ENCODE results near the gene CSTPP1. TPM values are rescaled to one million over a fixed set of nuclear protein-coding genes. Genes with fewer than 3 reads are reported as not detected.
"Not testable (repeated sequence)": the region's sequence is repeated elsewhere in the genome, so short reads cannot be mapped to it uniquely, and the experiment has no call there.

CSTPP1 gene
- total and polyA plus RNA-seq, 8 donors = 16.4 to 146 (median 37.3) TPM

GRCh38 chr11:47083913-47084312, 147.4 kb downstream of the CSTPP1 start:
- Histone ChIP-seq H3K4me1 (no peaks in the 10 kb centered on the region), H3K27ac (no peak overlapping the region), H3K4me3 (no peak overlapping the region), H3K9me3 (no peaks in the 10 kb centered on the region), H3K36me3 (no peaks in the 10 kb centered on the region), H3K27me3 (no peaks in the 10 kb centered on the region)
- no peak for TF ChIP-seq CTCF (IDR thresholded peaks at IDR 0.05)
- TF ChIP-seq POLR2A (IDR thresholded peaks at IDR 0.05) = no peak
- TF ChIP-seq POLR2AphosphoS5 (IDR thresholded peaks at IDR 0.05) = no peak
- no peak for TF ChIP-seq EP300 (IDR thresholded peaks at IDR 0.05)
- intact Hi-C loops (cut with DNase I; ENCODE audit: low total_unique reads) = no loop called here
- DNase-seq = no peak

- Histone ChIP-seq H3K4me3 (no peak overlapping the region), H3K36me3 (no peaks in the 10 kb centered on the region), H3K27ac (no peak overlapping the region), H3K27me3 (no peaks in the 10 kb centered on the region), H3K9me3 (no peaks in the 10 kb centered on the region), H3K4me1 (no peaks in the 10 kb centered on the region)
- DNase-seq = no peak
- WGBS, 5 donors = 69 to 80% (median 73%) methylated on average over 3 of the region's 3 CpGs
- no peak for TF ChIP-seq EP300 (IDR thresholded peaks at IDR 0.05)
- TF ChIP-seq POLR2AphosphoS5 (IDR thresholded peaks at IDR 0.05) = no peak
- no peak for TF ChIP-seq POLR2A (IDR thresholded peaks at IDR 0.05)
- TF ChIP-seq CTCF (IDR thresholded peaks at IDR 0.05) = no peak
- intact Hi-C loops (cut with DNase I; ENCODE audit: low total_unique reads) = no loop called here
Measured at GRCh38 chr11:47087801-47088200, 151.2 kb downstream of the CSTPP1 start.

- H3K4me3 ChIP-seq = no peak overlapping the region
- TF ChIP-seq CTCF (IDR thresholded peaks at IDR 0.05) = no peak
- no peak for TF ChIP-seq POLR2A (IDR thresholded peaks at IDR 0.05)
- TF ChIP-seq EP300 (IDR thresholded peaks at IDR 0.05) = no peak
- TF ChIP-seq POLR2AphosphoS5 (IDR thresholded peaks at IDR 0.05) = no peak
- H3K4me1 ChIP-seq = peaks cover 0 to 4% (median 2%) of the 10 kb centered on the region in 4 donors
- 90 to 98% (median 97%) methylated on average over 2 of the region's 2 CpGs for WGBS, 5 donors
- intact Hi-C loops (cut with DNase I; ENCODE audit: low total_unique reads) = no loop called here
- H3K27me3 ChIP-seq = no peaks in the 10 kb centered on the region
- no peaks in the 10 kb centered on the region for H3K36me3 ChIP-seq
- no peaks in the 10 kb centered on the region for H3K9me3 ChIP-seq
- no peak for DNase-seq
- H3K27ac ChIP-seq = no peak overlapping the region
Measured at GRCh38 chr11:47093541-47093940, 157.0 kb downstream of the CSTPP1 start.

GRCh38 chr11:47096871-47097270, 160.3 kb downstream of the CSTPP1 start:
- H3K27me3 ChIP-seq; H3K36me3 ChIP-seq; H3K4me3 ChIP-seq; H3K9me3 ChIP-seq; intact Hi-C loops (cut with DNase I; ENCODE audit: low total_unique reads); DNase-seq; H3K27ac ChIP-seq: not testable (repeated sequence)
- WGBS, 5 donors = 71 to 92% (median 83%) methylated on average over 6 to 18 of the region's 22 CpGs
- peaks cover 9 to 25% (median 20%) of the 10 kb centered on the region in 4 donors for H3K4me1 ChIP-seq

DNA sequence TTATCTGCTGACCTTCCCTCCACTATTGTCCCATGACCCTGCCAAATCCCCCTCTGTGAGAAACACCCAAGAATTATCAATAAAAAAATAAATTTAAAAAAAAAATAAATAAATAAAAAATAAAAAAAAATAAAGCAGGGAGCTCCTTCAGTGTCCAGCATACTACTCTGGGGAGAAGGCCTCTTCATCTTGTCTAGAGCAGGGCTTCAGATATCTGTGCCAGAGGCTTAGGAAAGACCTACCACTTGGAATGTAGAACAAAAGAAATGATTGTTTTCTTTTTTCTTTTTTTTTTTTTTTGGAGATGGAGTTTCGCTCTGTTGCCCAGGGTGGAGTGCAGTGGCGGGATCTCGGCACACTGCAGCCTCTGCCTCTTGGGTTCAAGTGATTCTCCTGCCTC, 161.7 kb downstream of the CSTPP1 start:
- H3K27me3 ChIP-seq; intact Hi-C loops (cut with DNase I; ENCODE audit: low total_unique reads); H3K36me3 ChIP-seq; H3K9me3 ChIP-seq; DNase-seq; H3K4me3 ChIP-seq; H3K27ac ChIP-seq: not testable (repeated sequence)
- 50 to 80% (median 57%) methylated on average over 3 of the region's 3 CpGs for WGBS, 5 donors
- H3K4me1 ChIP-seq = peaks cover 9 to 25% (median 20%) of the 10 kb centered on the region in 4 donors

All from stomach (tissue), 9 donors.